CD14-positive monocyte (primary cell): ENCODE measurements around the gene CDK12. TPM values are rescaled to one million over a fixed set of nuclear protein-coding genes. Genes with fewer than 3 reads are reported as not detected.

Experiments used
- DNase-seq, 3 donors: peaks; one replicate each; pipeline ENCODE4 v3.0.0-alpha.2; 2011 to 2022
- H2AFZ ChIP-seq: 2 replicates; pipeline ENCODE4 v1.6.0; 2012; ENCODE audit warnings: mild to moderate bottlenecking, low read depth, low read length, inconsistent platforms; ENCODE audit not compliant: insufficient read depth, poor library complexity, severe bottlenecking
- H3K27ac ChIP-seq, 2 donors: 1 replicate in 1 of 2; 2 replicates in 1 of 2; pipeline ENCODE4 v1.5.1; 2012 to 2013; ENCODE audit warnings: low read length in 2 of 2, control low read depth in 1 of 2, inconsistent platforms in 1 of 2, low read depth in 1 of 2, mild to moderate bottlenecking in 1 of 2
- H3K27me3 ChIP-seq, 2 donors: one replicate each; pipeline versions ENCODE4 v1.6.0 to v1.6.1; 2011 to 2013; ENCODE audit warnings: low read length in 2 of 2; ENCODE audit not compliant: control insufficient read depth in 2 of 2, insufficient read depth in 2 of 2
- H3K36me3 ChIP-seq, 2 donors: replicated peaks in 1 of 2; 1 replicate in 1 of 2; 2 replicates in 1 of 2; pipeline versions ENCODE4 v1.5.1 to v1.6.1; 2012 to 2013; ENCODE audit warnings: low read length in 2 of 2, control low read depth in 1 of 2, inconsistent platforms in 1 of 2, mild to moderate bottlenecking in 1 of 2; ENCODE audit not compliant: insufficient read depth in 2 of 2, control insufficient read depth in 1 of 2
- H3K4me1 ChIP-seq, 2 donors: 1 replicate in 1 of 2; 2 replicates in 1 of 2; pipeline versions ENCODE4 v1.5.1 to v1.6.1; 2012 to 2013; ENCODE audit warnings: low read length in 2 of 2, control low read depth in 1 of 2, inconsistent platforms in 1 of 2, mild to moderate bottlenecking in 1 of 2, moderate library complexity in 1 of 2; ENCODE audit not compliant: insufficient read depth in 2 of 2, control insufficient read depth in 1 of 2
- H3K4me2 ChIP-seq: replicated peaks from 2 replicates; pipeline ENCODE3; 2012; ENCODE audit warnings: low read length, moderate library complexity, mild to moderate bottlenecking; ENCODE audit not compliant: poor library complexity, severe bottlenecking; ENCODE audit errors: extremely low read depth
- H3K4me3 ChIP-seq, 3 experiments: fragments of 200-600 bp in 1 of 3; sonication (generic) in 1 of 3; replicated peaks in 1 of 3; 1 replicate in 2 of 3; 2 replicates in 1 of 3; pipeline ENCODE4 v1.5.1; 2011 to 2013; ENCODE audit warnings: low read length in 3 of 3, mild to moderate bottlenecking in 3 of 3, control low read depth in 2 of 3, low read depth in 2 of 3, inconsistent platforms in 1 of 3, moderate library complexity in 1 of 3
- H3K79me2 ChIP-seq: 2 replicates; pipeline ENCODE4 v1.6.0; 2012; ENCODE audit warnings: mild to moderate bottlenecking, control low read depth, inconsistent platforms, low read length, moderate library complexity; ENCODE audit not compliant: insufficient read depth
- H3K9ac ChIP-seq: 2 replicates; pipeline ENCODE4 v1.6.0; 2017; ENCODE audit warnings: low read length, mild to moderate bottlenecking; ENCODE audit not compliant: insufficient read depth, poor library complexity, severe bottlenecking
- H3K9me3 ChIP-seq, 2 donors: replicated peaks in 1 of 2; 1 replicate in 1 of 2; 2 replicates in 1 of 2; pipeline versions ENCODE4 v1.5.1 to v1.6.1; 2012 to 2013; ENCODE audit warnings: low read length in 2 of 2, control low read depth in 1 of 2; ENCODE audit not compliant: control insufficient read depth in 1 of 2, insufficient read depth in 1 of 2
- H4K20me1 ChIP-seq: 2 replicates; pipeline ENCODE4 v1.6.0; 2012; ENCODE audit warnings: mild to moderate bottlenecking, low read length, control low read depth, moderate library complexity; ENCODE audit not compliant: insufficient read depth
- H3K27ac Mint-ChIP-seq, 7 donors: one replicate each; pipeline ENCODE4 v1.8.0; 2020; ENCODE audit warnings: mild to moderate bottlenecking in 7 of 7, mixed read lengths in 7 of 7, moderate library complexity in 6 of 7, inconsistent platforms in 2 of 7
- H3K27me3 Mint-ChIP-seq, 3 donors: one replicate each; pipeline ENCODE4 v1.8.0; 2021 to 2022; ENCODE audit warnings: low read depth in 3 of 3, mild to moderate bottlenecking in 3 of 3, mixed read lengths in 3 of 3, moderate library complexity in 3 of 3, inconsistent platforms in 1 of 3
- H3K36me3 Mint-ChIP-seq, 2 donors: one replicate each; pipeline ENCODE4 v1.8.0; 2020; ENCODE audit warnings: mixed read lengths in 2 of 2, inconsistent platforms in 1 of 2, mild to moderate bottlenecking in 1 of 2
- H3K4me1 Mint-ChIP-seq: one replicate; pipeline ENCODE4 v1.8.0; 2020; ENCODE audit warnings: mild to moderate bottlenecking, mixed read lengths
- H3K4me3 Mint-ChIP-seq, 2 donors: one replicate each; pipeline ENCODE4 v1.8.0; 2020; ENCODE audit warnings: mild to moderate bottlenecking in 2 of 2, mixed read lengths in 2 of 2, moderate library complexity in 1 of 2
- H3K9me3 Mint-ChIP-seq, 7 donors: one replicate each; pipeline ENCODE4 v1.8.0; 2020 to 2022; ENCODE audit warnings: mixed read lengths in 7 of 7, mild to moderate bottlenecking in 6 of 7, moderate library complexity in 6 of 7, inconsistent platforms in 2 of 7
- CTCF ChIP-seq: fragments of 200-600 bp; IDR thresholded peaks from one replicate; pipeline ENCODE4 v1.8.0; 2022; ENCODE audit warnings: antibody characterized with exemption, mild to moderate bottlenecking
- WGBS: methylation state at CpG from one replicate; pipeline ENCODE4 v1.1.5; 2013; ENCODE audit warnings: missing lambda C conversion rate; ENCODE audit not compliant: insufficient coverage; 5-methylcytosine and 5-hydroxymethylcytosine counted together
- intact Hi-C, 2 donors: fragments of 100-400 bp; cut with micrococcal nuclease; formaldehyde crosslinking; loops; one replicate each; pipeline versions ENCODE4 v1.15.0 to v1.15.1; 2023
- polyA plus RNA-seq, 3 donors: library from polyadenylated mRNA; depleted of rRNA in 1 of 3; unstranded in 2 of 3; stranded (reverse) in 1 of 3; fragments of 300-500 nt in 2 of 3; fragments of >200 nt in 1 of 3; fragmentation: Illumina TruSeq in 2 of 3; gene quantifications; 1 replicate in 2 of 3; 2 replicates in 1 of 3; pipeline ENCODE4 v1.2.3, GENCODE V29; 2012 to 2021

The CDK12 gene
- polyA plus RNA-seq, 3 donors = 0.62 to 21.9 (median 1.3) TPM

GRCh38 chr17:39576187-39576586 lies 114.9 kb downstream of the CDK12 start:
- no peaks in the 10 kb centered on the region for H3K9me3 ChIP-seq
- no peak overlapping the region for H3K4me2 ChIP-seq
- H2AFZ ChIP-seq = no peak overlapping the region
- Mint-ChIP-seq H3K9me3 (peaks cover 0 to 4% (median 3%) of the 10 kb centered on the region in 7 donors), H3K36me3 (peaks cover 15 to 17% of the 10 kb centered on the region in 2 donors), H3K27me3 (peaks cover 26 to 40% (median 27%) of the 10 kb centered on the region in 3 donors), H3K4me3 (no peak overlapping the region), H3K4me1 (peaks cover 9% of the 10 kb centered on the region), H3K27ac (no peak overlapping the region)
- H3K27ac ChIP-seq = no peak overlapping the region
- H3K4me3 ChIP-seq = no peak overlapping the region
- peaks cover 5 to 20% of the 10 kb centered on the region in 2 donors for H3K27me3 ChIP-seq
- 8% methylated on average over 3 of the region's 7 CpGs for WGBS
- no peaks in the 10 kb centered on the region for H4K20me1 ChIP-seq
- H3K4me1 ChIP-seq = peaks cover 6 to 9% of the 10 kb centered on the region in 2 donors
- peaks cover 0 to 6% of the 10 kb centered on the region in 2 donors for H3K36me3 ChIP-seq
- DNase-seq = peak in 1 of 3 donors; percentile 2
- intact Hi-C loops = no loop called here
- TF ChIP-seq CTCF = peak; percentile 54
- no peaks in the 10 kb centered on the region for H3K79me2 ChIP-seq
- no peak overlapping the region for H3K9ac ChIP-seq

- no peak overlapping the region for H3K4me3 ChIP-seq
- 88% methylated on average over 1 of the region's 2 CpGs for WGBS
- no peak overlapping the region for H3K4me3 Mint-ChIP-seq
- no peak overlapping the region for H3K4me2 ChIP-seq
- no peaks in the 10 kb centered on the region for H3K9me3 ChIP-seq
- peaks cover 22 to 37% (median 30%) of the 10 kb centered on the region in 3 donors for H3K27me3 Mint-ChIP-seq
- H4K20me1 ChIP-seq = no peaks in the 10 kb centered on the region
- H3K9ac ChIP-seq = no peak overlapping the region
- peaks cover 0 to 4% of the 10 kb centered on the region in 2 donors for H3K36me3 Mint-ChIP-seq
- H2AFZ ChIP-seq = no peak overlapping the region
- no peaks in the 10 kb centered on the region for H3K79me2 ChIP-seq
- no peaks in the 10 kb centered on the region for H3K36me3 ChIP-seq
- peaks cover 5 to 20% of the 10 kb centered on the region in 2 donors for H3K27me3 ChIP-seq
- H3K4me1 ChIP-seq = peaks cover 6 to 8% of the 10 kb centered on the region in 2 donors
- peaks cover 0 to 2% (median 0%) of the 10 kb centered on the region in 7 donors for H3K9me3 Mint-ChIP-seq
- intact Hi-C loops = no loop called here
- H3K4me1 Mint-ChIP-seq = peaks cover 6% of the 10 kb centered on the region
- no peak overlapping the region for H3K27ac Mint-ChIP-seq
- H3K27ac ChIP-seq = no peak overlapping the region
- DNase-seq = no peak
- TF ChIP-seq CTCF = no peak
These were observed 117.0 kb downstream of the CDK12 start for GRCh38 chr17:39578272-39578671.
